Measurements from ENCODE around the gene CD28. TPM values are rescaled to one million over a fixed set of nuclear protein-coding genes. Genes with fewer than 3 reads are reported as not detected.
"Not testable (repeated sequence)": the region's sequence is repeated elsewhere in the genome, so short reads cannot be mapped to it uniquely, and the experiment has no call there.

CD28 gene
- total RNA-seq, 2 donors from 2014 or later: 0.52 TPM; not detected in 1

- Histone ChIP-seq H3K27me3 (no peaks in the 10 kb centered on the region), H3K4me3 (no peak overlapping the region), H3K27ac (no peak overlapping the region), H3K36me3 (replicated peaks in 1 of 2; ENCODE audit: insufficient read depth in 1 of 2, low read depth in 2 of 2) (no peaks in the 10 kb centered on the region), H3K9me3 (no peaks in the 10 kb centered on the region), H3K4me1 (no peaks in the 10 kb centered on the region)
- intact Hi-C loops (cut with DNase I): no loop called here
- DNase-seq: peak; percentile 30 to 68 (median 52)
- TF ChIP-seq CTCF (IDR thresholded peaks at IDR 0.05): peak in 6 of 7 experiments; percentile 53 to 74 (median 66)
- no peak for TF ChIP-seq POLR2A (IDR thresholded peaks at IDR 0.05)
- ATAC-seq: peak; percentile 77
- 42 to 47% methylated on average over 5 of the region's 5 CpGs for WGBS, 2 donors
These were observed 76.0 kb downstream of the CD28 start for GRCh38 chr2:203782262-203782976.

- intact Hi-C loops (cut with DNase I): no loop called here
- TF ChIP-seq POLR2A (IDR thresholded peaks at IDR 0.05): no peak
- TF ChIP-seq CTCF (IDR thresholded peaks at IDR 0.05): no peak
- ATAC-seq (no peak), DNase-seq (no peak)
- H3K4me3 ChIP-seq: no peak overlapping the region
- WGBS, 2 donors: 70 to 80% methylated on average over 4 of the region's 4 CpGs
- no peaks in the 10 kb centered on the region for H3K27me3 ChIP-seq
- H3K4me1 ChIP-seq: no peaks in the 10 kb centered on the region
- no peaks in the 10 kb centered on the region for H3K9me3 ChIP-seq
- H3K36me3 ChIP-seq (replicated peaks in 1 of 2; ENCODE audit: insufficient read depth in 1 of 2, low read depth in 2 of 2): no peaks in the 10 kb centered on the region
- H3K27ac ChIP-seq: no peak overlapping the region
These were observed 77.2 kb downstream of the CD28 start for GRCh38 chr2:203783496-203784203.

DNA sequence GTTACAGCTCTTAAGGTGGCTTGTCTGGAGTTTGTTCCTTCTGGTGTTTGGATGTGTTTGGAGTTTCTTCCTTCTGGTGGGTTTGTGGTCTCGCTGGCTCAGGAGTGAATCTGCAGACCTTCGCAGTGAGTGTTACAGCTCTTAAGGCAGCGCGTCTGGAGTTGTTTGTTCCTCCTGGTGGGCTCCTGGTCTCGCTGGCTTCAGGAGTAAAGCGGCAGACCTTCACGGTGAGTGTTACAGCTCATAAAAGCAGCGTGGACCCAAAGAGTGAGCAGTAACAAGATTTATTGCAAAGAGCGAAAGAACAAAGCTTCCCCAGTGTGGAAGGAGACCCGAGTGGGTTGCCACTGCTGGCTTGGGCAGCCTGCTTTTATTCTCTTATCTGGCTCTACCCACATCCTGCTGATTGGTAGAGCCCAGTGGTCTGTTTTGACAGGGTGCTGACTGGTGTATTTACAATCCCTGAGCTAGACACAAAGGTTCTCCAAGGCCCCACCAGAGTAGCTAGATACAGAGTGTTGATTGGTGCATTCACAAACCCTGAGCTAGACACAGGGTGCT is 78.4 kb downstream of the CD28 start:
- H3K36me3 ChIP-seq (replicated peaks in 1 of 2; ENCODE audit: insufficient read depth in 1 of 2, low read depth in 2 of 2); H3K4me1 ChIP-seq; H3K9me3 ChIP-seq; ATAC-seq; H3K4me3 ChIP-seq; H3K27ac ChIP-seq; H3K27me3 ChIP-seq; intact Hi-C loops (cut with DNase I); DNase-seq: not testable (repeated sequence)
- WGBS, 2 donors: 83 to 88% methylated on average over 10 of the region's 10 CpGs

DNA sequence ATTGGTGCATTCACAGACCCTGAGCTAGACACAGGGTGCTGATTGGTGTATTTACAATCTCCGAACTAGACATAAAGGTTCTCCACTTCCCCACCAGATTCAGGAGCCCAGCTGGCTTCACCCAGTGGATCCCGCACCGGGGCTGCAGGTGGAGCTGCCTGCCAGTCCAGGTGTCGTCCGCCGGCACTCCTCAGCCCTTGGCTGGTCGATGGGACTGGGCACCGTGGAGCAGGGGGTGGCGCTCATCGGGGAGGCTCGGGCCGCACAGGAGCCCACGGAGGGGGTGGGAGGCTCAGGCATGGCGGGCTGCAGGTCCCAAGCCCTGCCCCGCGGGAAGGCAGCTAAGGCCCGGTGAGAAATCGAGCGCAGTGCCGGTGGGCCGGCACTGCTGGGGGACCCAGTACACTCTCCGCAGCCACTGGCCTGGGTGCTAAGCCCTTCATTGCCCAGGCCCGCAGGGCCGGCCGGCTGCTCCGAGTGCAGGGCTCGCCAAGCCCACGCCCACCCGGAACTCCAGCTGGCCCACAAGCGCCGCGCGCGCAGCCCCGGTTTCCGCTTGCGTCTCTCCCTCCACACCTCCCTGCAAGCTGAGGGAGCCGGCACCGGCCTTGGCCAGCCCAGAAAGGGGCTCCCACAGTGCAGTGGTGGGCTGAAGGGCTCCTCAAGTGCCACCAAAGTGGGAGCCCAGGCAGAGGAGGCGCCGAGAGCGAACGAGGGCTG is 79.1 kb downstream of the CD28 start:
- H3K36me3 ChIP-seq (replicated peaks in 1 of 2; ENCODE audit: insufficient read depth in 1 of 2, low read depth in 2 of 2); H3K9me3 ChIP-seq; intact Hi-C loops (cut with DNase I); H3K27me3 ChIP-seq; ATAC-seq; H3K27ac ChIP-seq; DNase-seq; H3K4me1 ChIP-seq; H3K4me3 ChIP-seq: not testable (repeated sequence)
- WGBS, 2 donors: 92 to 96% methylated on average over 8 to 43 of the region's 43 CpGs

DNA sequence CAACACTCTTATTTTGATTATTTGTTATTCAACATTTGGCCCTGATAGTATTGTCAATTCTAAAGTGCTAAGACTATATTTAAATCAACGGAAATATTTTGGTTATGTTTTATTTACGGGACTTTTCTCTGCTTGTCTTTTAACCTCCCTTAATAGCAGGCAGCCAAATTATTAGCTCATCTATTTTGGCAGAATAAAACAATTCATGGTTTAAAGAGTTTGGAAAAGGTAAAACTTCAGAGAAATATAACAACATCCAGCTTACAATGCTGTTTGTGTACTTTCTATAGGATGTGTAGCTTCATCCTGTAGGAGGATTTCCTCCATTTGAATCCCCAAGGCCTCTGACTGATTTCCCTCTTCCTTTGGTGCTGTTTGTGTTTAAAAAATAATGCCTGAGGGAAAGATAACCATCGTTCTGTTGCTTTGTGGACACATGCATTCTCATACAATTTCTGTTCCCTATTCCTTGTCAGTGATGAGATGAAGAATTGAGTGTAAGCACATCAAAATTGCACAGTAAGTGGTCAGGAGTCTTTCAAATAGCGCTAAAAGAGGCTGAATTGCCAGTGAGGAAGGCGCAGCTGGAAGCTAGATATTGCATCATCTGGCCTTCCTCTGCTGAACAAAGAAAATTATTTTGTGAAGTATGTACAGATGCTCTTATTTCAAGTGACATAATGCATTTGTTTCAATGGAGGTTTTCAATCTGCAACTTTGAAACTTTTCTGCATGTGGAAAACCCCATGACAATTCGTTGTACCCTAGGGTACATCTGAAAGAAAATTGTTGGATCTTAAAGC is 80.3 kb downstream of the CD28 start:
- Histone ChIP-seq H3K27ac (peak overlapping the region in 1 of 4 donors; percentile 46), H3K4me3 (no peak overlapping the region), H3K4me1 (no peaks in the 10 kb centered on the region), H3K9me3 (no peaks in the 10 kb centered on the region), H3K27me3 (no peaks in the 10 kb centered on the region), H3K36me3 (replicated peaks in 1 of 2; ENCODE audit: insufficient read depth in 1 of 2, low read depth in 2 of 2) (no peaks in the 10 kb centered on the region)
- no peak for ATAC-seq
- 67% methylated on average over 6 of the region's 6 CpGs for WGBS, 2 donors
- peak in 1 of 4 donors; percentile 40 for DNase-seq
- intact Hi-C loops (cut with DNase I): no loop called here
- no peak for TF ChIP-seq CTCF (IDR thresholded peaks at IDR 0.05)
- TF ChIP-seq POLR2A (IDR thresholded peaks at IDR 0.05): no peak
